GM10266 (cell line): ENCODE data around the gene AHCYL2.

Experiments
- DNase-seq: peaks from one replicate; pipeline ENCODE4 v3.0.0; 2012; ENCODE audit errors: extremely low spot score
- TF ChIP-seq, protein P1 (sequence below): IDR thresholded peaks from 2 replicates; pipeline ENCODE4 v1.5.1; 2012; ENCODE audit warnings: mild to moderate bottlenecking, low read depth; ENCODE audit not compliant: control insufficient read depth, insufficient read depth; ENCODE audit errors: missing control alignments

AHCYL2 gene

DNA sequence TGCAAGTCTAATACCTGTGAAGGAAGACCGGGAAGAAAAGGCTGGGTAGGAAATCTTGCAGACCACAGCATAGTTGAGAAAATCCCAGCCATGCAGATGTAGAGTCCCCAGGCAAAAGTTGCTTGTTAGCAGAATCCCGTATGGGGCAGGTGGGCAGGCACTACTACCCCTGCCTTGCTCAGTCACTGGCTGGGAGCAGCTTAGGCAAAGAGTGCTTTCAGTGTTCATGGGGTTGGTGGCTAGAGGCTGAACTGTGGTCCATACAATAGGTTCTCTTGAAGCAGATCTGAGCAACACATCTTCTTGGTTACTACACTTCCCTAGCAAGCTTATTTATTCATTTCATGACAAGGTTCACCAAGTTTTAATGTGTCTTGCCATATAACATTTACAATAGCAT, 92.6 kb downstream of the AHCYL2 start:
- TF ChIP-seq, protein P1, sequence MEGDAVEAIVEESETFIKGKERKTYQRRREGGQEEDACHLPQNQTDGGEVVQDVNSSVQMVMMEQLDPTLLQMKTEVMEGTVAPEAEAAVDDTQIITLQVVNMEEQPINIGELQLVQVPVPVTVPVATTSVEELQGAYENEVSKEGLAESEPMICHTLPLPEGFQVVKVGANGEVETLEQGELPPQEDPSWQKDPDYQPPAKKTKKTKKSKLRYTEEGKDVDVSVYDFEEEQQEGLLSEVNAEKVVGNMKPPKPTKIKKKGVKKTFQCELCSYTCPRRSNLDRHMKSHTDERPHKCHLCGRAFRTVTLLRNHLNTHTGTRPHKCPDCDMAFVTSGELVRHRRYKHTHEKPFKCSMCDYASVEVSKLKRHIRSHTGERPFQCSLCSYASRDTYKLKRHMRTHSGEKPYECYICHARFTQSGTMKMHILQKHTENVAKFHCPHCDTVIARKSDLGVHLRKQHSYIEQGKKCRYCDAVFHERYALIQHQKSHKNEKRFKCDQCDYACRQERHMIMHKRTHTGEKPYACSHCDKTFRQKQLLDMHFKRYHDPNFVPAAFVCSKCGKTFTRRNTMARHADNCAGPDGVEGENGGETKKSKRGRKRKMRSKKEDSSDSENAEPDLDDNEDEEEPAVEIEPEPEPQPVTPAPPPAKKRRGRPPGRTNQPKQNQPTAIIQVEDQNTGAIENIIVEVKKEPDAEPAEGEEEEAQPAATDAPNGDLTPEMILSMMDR = no peak

DNA sequence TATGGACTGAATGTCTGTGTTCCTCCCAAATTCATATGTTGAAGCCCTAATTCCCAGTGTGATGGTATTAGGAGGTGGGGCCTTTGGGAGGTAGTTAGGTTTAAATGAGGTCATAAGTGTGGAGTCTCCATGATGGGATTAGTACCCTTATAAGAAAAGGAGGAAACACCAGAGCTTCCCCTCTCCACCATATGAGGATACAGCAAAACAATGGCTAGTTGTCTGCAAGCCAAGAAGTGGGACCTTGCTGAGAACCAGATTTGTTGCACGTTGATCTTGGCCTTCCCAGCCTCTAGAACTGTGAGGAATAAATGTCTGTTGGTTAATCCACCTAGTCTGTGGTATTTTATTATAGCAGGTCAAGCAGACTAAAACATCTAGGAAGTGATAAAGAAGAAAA, 102.2 kb downstream of the AHCYL2 start:
- no peak for DNase-seq
- TF ChIP-seq, protein P1 = no peak

More for the DNA sequence above, 92.6 kb downstream of the AHCYL2 start:
- no peak for DNase-seq

DNA sequence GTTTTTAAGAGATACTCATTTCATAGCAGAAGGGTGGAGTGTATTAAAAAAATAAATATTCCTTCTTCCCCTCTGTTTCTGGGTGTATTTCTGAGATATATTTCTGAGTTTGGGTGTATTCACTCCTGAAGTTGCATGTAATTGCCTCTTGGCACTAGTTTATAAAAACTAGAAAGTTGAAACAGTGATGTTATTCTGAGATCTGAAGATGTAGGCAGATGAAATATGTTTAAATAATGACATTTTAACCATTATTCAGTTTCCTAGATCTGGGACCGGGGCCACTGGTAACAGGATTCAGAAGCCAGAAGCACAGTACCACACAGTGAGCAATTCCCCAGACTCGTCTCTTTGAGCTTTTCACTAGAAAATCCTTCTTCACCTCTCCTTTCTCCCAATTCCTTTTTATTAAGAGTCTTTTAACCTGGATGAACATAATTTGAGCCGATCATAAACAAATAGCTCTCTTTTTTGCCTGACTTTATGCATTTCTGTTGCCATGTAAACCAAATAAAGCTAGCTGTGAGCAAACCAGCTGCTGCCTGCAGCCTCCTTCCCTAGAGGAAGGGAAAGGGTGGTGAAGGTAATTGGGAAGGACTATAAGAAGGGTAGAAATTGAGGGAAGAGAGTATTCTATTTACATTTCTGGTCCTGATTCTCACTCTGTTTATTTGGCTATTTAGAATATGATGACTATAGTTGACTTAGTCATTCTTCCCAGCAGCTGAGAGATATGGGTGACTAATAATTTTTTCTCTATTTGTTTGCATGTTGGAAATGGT, 107.6 kb downstream of the AHCYL2 start:
- TF ChIP-seq, protein P1 = no peak
- DNase-seq = no peak

DNA sequence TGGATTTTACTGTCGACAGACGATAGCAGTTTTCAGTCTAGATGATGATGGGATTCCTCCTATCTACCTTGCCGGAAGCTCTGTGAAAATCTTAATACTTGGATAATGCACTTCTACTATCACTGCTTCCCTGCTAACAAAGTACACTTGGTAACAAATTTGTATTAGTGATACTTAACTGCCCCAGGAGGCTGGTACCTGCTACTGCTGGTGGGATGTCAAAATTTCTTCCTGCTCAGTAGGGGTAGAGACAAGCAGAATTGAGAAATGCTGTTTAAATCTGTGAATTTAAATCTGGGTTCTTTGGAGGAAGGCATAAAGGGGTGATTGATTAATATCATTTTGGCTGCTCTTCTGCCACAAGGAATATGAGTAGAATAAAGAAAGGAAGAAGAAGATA, 109.6 kb downstream of the AHCYL2 start:
- TF ChIP-seq, protein P1 = no peak
- no peak for DNase-seq

DNA sequence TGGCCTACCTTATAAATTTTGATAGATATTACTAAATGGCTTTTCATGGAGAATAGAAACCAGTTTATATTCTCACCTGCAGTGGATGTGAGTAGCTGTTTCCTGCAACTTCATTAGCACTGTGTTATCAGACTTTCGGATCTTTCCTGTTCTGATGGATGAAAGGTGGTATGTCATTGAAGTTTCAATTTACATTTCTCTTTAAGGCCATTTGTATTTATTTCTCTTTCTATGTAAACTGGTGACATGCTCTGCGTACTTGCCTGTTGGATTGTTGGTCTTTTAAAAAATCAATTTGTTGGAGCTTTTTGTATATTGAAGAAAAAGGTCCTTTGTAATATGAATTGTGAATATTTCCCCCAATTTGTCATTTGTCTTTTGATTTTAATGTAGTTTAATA, 113.6 kb downstream of the AHCYL2 start:
- DNase-seq = no peak
- TF ChIP-seq, protein P1 = no peak

DNA sequence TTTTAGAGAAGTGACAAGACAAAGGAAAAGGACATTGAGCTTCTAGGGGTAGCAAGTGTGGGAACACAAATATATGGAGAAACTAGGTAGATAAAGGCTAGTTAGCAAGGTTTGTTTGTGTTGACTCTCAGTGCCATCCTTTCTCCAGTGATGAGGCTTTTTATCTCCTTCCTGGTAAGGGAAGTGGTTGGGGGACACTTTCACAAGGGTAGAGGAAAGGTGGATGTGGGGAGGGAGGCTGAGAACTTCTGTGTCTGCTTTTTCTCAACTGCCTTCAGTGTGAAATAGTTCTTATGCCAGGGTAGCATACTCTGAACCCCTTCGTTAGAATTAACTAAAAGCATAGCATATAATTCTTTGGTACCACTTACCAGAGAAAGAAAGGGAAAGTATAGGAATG, 116.4 kb downstream of the AHCYL2 start:
- TF ChIP-seq, protein P1 = no peak
- DNase-seq = no peak
